ENCODE measurements around the gene FAM200C. TPM values are rescaled to one million over a fixed set of nuclear protein-coding genes. Genes with fewer than 3 reads are reported as not detected.

FAM200C gene
- total and polyA plus RNA-seq, 7 donors = 0.92 to 12.3 (median 4.3) TPM

DNA sequence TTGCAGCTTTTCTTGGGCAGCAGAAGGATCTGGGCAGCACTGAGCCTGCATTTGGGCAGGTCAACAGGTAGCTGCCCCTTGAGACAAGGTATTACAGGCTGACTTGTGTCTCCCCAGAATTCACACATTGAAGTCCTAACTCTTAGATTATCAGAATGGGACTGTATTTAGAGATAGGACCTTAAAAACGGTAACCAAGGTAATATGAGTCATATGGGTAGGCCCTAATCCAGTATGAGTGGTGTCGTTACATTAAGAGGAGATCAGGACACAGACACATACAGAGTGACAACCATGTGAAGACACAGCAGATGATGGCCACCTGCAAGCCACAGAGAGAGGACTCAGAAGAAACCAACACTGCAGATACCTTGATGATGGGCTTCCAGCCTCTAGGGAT is 32.6 kb downstream of the FAM200C start:
- peaks cover 0 to 14% (median 11%) of the 10 kb centered on the region in 4 donors for H3K4me1 ChIP-seq
- H3K9me3 ChIP-seq = no peaks in the 10 kb centered on the region
- no peak overlapping the region for H3K27ac ChIP-seq
- H3K4me3 ChIP-seq = no peak overlapping the region
- no peaks in the 10 kb centered on the region for H3K27me3 ChIP-seq
- no peaks in the 10 kb centered on the region for H3K36me3 ChIP-seq
- DNase-seq = no peak
- intact Hi-C loops (cut with DNase I) = no loop called here
- TF ChIP-seq, protein P1, sequence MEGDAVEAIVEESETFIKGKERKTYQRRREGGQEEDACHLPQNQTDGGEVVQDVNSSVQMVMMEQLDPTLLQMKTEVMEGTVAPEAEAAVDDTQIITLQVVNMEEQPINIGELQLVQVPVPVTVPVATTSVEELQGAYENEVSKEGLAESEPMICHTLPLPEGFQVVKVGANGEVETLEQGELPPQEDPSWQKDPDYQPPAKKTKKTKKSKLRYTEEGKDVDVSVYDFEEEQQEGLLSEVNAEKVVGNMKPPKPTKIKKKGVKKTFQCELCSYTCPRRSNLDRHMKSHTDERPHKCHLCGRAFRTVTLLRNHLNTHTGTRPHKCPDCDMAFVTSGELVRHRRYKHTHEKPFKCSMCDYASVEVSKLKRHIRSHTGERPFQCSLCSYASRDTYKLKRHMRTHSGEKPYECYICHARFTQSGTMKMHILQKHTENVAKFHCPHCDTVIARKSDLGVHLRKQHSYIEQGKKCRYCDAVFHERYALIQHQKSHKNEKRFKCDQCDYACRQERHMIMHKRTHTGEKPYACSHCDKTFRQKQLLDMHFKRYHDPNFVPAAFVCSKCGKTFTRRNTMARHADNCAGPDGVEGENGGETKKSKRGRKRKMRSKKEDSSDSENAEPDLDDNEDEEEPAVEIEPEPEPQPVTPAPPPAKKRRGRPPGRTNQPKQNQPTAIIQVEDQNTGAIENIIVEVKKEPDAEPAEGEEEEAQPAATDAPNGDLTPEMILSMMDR (IDR thresholded peaks at IDR 0.05) = no peak
- TF ChIP-seq EP300 (IDR thresholded peaks at IDR 0.05) = no peak
- whole genome bisulfite sequencing, 2 donors = 55 to 63% methylated on average over 2 of the region's 2 CpGs

DNA sequence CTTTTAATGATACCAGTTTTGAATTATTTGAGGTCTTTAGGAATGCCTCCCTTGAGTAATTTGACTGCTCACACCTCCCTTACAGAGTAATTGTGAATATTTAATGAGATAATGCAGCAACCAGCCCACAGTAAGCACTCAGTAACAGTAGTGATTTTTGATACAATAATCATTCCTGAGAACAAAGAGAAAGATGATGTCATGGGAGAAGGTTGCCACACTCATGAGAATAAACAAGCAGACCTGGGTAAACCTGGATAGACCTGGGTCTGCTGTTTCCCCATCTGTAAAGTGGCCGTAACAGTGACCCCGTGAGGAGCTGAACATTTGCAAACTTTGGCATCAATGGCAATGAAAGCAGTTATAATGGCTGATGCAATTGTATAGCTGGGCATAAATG is 33.6 kb downstream of the FAM200C start:
- WGBS, 2 donors = 72 to 93% methylated on average over 2 of the region's 2 CpGs

DNA sequence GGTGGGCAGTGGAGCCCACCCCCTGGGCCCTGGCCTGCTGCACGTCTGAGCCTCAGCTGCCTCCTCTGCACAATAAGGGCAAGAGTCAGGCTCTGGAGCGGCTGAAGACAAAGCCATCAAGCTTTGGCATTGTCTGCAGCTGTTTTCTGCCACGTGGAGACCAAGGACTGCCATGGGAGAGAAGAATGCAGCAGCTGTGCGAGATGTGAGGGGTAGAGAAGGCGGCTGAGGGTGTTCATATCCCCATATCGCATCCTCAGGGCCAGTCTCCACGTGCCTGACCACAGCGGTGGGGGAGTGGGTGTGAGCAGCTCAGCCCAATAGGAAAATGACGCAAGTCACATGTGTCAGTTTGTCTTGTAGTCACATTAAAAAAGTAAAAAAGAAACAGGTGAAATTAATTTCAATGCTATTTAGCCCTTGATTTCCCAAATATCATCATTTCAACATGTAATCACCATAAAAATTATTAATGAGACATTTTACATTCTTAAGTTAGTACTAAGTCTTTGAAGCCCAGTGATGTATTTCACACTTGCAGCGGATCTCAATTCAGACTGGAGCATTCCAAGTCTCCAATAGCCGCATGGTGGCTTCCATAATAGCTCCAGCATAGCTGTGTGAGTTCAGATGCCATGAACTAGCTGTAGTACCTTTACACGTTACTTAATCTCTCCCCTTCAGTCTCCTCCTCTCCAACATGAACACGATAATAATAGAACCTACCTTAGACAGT is 36.0 kb downstream of the FAM200C start:
- no peaks in the 10 kb centered on the region for H3K27me3 ChIP-seq
- H3K4me3 ChIP-seq = no peak overlapping the region
- no peak for TF ChIP-seq POLR2A (IDR thresholded peaks at IDR 0.05)
- TF ChIP-seq POLR2AphosphoS5 (IDR thresholded peaks at IDR 0.05) = no peak
- TF ChIP-seq EP300 (IDR thresholded peaks at IDR 0.05) = no peak
- TF ChIP-seq, protein P1 (IDR thresholded peaks at IDR 0.05) = no peak
- peaks cover 0 to 5% (median 0%) of the 10 kb centered on the region in 4 donors for H3K4me1 ChIP-seq
- no peaks in the 10 kb centered on the region for H3K36me3 ChIP-seq
- peak overlapping the region in 3 of 4 donors; percentile 18 to 58 (median 35) for H3K27ac ChIP-seq
- H3K9me3 ChIP-seq = no peaks in the 10 kb centered on the region
- intact Hi-C loops (cut with DNase I) = no loop called here
- no peak for DNase-seq
- 84 to 86% methylated on average over 13 of the region's 13 CpGs for WGBS, 2 donors

More for the DNA sequence above, 33.6 kb downstream of the FAM200C start:
- Histone ChIP-seq H3K27me3 (no peaks in the 10 kb centered on the region), H3K36me3 (no peaks in the 10 kb centered on the region), H3K9me3 (no peaks in the 10 kb centered on the region), H3K4me1 (peaks cover 0 to 14% (median 11%) of the 10 kb centered on the region in 4 donors), H3K4me3 (no peak overlapping the region), H3K27ac (no peak overlapping the region)
- DNase-seq = no peak
- intact Hi-C loops (cut with DNase I) = no loop called here
- TF ChIP-seq, protein P1 (IDR thresholded peaks at IDR 0.05) = no peak
- TF ChIP-seq EP300 (IDR thresholded peaks at IDR 0.05) (no peak), POLR2AphosphoS5 (IDR thresholded peaks at IDR 0.05) (no peak)

DNA sequence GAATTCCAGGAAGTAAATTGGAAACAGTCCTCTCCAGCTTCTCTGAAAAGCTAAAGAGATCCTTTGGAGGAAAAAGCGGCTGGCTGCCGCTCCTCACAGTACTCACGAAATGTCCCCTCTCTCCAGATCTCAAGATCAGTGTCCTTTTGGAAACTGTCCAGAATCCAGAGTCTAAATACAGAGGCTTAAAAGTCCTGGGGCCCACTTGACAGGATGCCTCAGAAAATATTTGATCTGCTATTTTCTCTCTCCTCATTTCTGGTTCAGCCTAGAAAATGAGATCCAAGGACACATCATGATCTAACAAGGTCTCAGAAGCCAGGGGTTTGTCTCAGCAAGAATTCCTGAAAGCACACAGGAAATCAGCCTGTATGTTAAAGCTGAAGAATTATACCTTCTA is 36.6 kb downstream of the FAM200C start:
- peak overlapping the region in 3 of 4 donors; percentile 18 to 58 (median 35) for H3K27ac ChIP-seq
- H3K27me3 ChIP-seq = no peaks in the 10 kb centered on the region
- TF ChIP-seq POLR2A (IDR thresholded peaks at IDR 0.05) (no peak), EP300 (IDR thresholded peaks at IDR 0.05) (no peak), POLR2AphosphoS5 (IDR thresholded peaks at IDR 0.05) (no peak)
- TF ChIP-seq, protein P1 (IDR thresholded peaks at IDR 0.05) = no peak
- H3K36me3 ChIP-seq = no peaks in the 10 kb centered on the region
- WGBS, 2 donors = 17 to 58% methylated on average over 3 of the region's 3 CpGs
- intact Hi-C loops (cut with DNase I) = no loop called here
- H3K9me3 ChIP-seq = no peaks in the 10 kb centered on the region
- no peak overlapping the region for H3K4me3 ChIP-seq
- DNase-seq = no peak
- peaks cover 0 to 8% (median 3%) of the 10 kb centered on the region in 4 donors for H3K4me1 ChIP-seq

Measured in sigmoid colon (tissue), 7 donors.